ENCODE results near the gene SPATA24. TPM values are rescaled to one million over a fixed set of nuclear protein-coding genes. Genes with fewer than 3 reads are reported as not detected.

The SPATA24 gene
- total RNA-seq, 1 experiment from 2014 or later, result 6.5 TPM

- H3K4me3 ChIP-seq, result no peak overlapping the region
- H3F3A ChIP-seq (ENCODE audit: insufficient read depth, low read depth), result no peaks in the 10 kb centered on the region
- no TSS peak for BruUV-seq (replicated peaks)
- H3K27me3 ChIP-seq (ENCODE audit: insufficient read depth, low read depth), result no peaks in the 10 kb centered on the region
- no peaks in the 10 kb centered on the region for H3K9me3 ChIP-seq (ENCODE audit: insufficient read depth, low read depth)
- no peak overlapping the region for H3K4me2 ChIP-seq
- TF ChIP-seq CTCF (conservative IDR thresholded peaks at IDR 0.05), result no peak
- no peak for TF ChIP-seq EZH2 (IDR thresholded peaks at IDR 0.05; ENCODE audit: low read depth)
- no peak overlapping the region for H2AFZ ChIP-seq
- no peaks in the 10 kb centered on the region for H4K20me1 ChIP-seq (ENCODE audit: insufficient read depth)
- POLR2A ChIA-PET (ENCODE audit: unreplicated experiment), result interaction anchor here (0.7 kb wide), 1 partner anchor 73 kb away, joined by 3 read pairs; no protein-coding TSS in a partner anchor
- no peaks in the 10 kb centered on the region for H3K79me2 ChIP-seq (ENCODE audit: low read depth)
- intact Hi-C loops (cut with micrococcal nuclease; ENCODE audit: unreplicated experiment), result no loop called here
- CTCF ChIA-PET, result no interaction called here
- no peak overlapping the region for H3K27ac ChIP-seq
- no peaks in the 10 kb centered on the region for H3K36me3 ChIP-seq (ENCODE audit: low read depth)
- DNase-seq, result no peak
- H3K4me1 ChIP-seq (replicated peaks; ENCODE audit: insufficient read depth), result no peaks in the 10 kb centered on the region
- no peaks in the 10 kb centered on the region for H3K9me2 ChIP-seq (ENCODE audit: insufficient read depth)
Measured at GRCh38 chr5:139415221-139415861, 11.5 kb upstream of the SPATA24 start.

- no TSS peak for BruUV-seq (replicated peaks)
- CTCF ChIA-PET, result interaction anchor here (0.6 kb wide), 1 partner anchor 830 kb away, joined by 6 read pairs; no protein-coding TSS in a partner anchor
Measured at GRCh38 chr5:139414581-139415130, 10.8 kb upstream of the SPATA24 start.

GRCh38 chr5:139413963-139414362, 10.1 kb upstream of the SPATA24 start:
- no peak for TF ChIP-seq EZH2 (IDR thresholded peaks at IDR 0.05; ENCODE audit: low read depth)
- TF ChIP-seq CTCF (conservative IDR thresholded peaks at IDR 0.05), result no peak
- Histone ChIP-seq H3K4me3 (no peak overlapping the region), H3K36me3 (ENCODE audit: low read depth) (no peaks in the 10 kb centered on the region), H3K79me2 (ENCODE audit: low read depth) (no peaks in the 10 kb centered on the region), H3K4me2 (no peak overlapping the region), H3K27ac (no peak overlapping the region), H3K4me1 (replicated peaks; ENCODE audit: insufficient read depth) (no peaks in the 10 kb centered on the region), H3F3A (ENCODE audit: insufficient read depth, low read depth) (no peaks in the 10 kb centered on the region), H3K9me2 (ENCODE audit: insufficient read depth) (no peaks in the 10 kb centered on the region), H4K20me1 (ENCODE audit: insufficient read depth) (no peaks in the 10 kb centered on the region), H3K9me3 (ENCODE audit: insufficient read depth, low read depth) (no peaks in the 10 kb centered on the region), H3K27me3 (ENCODE audit: insufficient read depth, low read depth) (no peaks in the 10 kb centered on the region), H2AFZ (no peak overlapping the region)
- no TSS peak for BruUV-seq (replicated peaks)
- intact Hi-C loops (cut with micrococcal nuclease; ENCODE audit: unreplicated experiment), result loop anchor here (2.0 kb wide), 1 partner anchor 215 kb away; no protein-coding TSS in a partner anchor
- POLR2A ChIA-PET (ENCODE audit: unreplicated experiment), result interaction anchor here (0.5 kb wide), 1 partner anchor 107 kb away, joined by 4 read pairs; no protein-coding TSS in a partner anchor
- CTCF ChIA-PET, result interaction anchor here (0.6 kb wide), 1 partner anchor 830 kb away, joined by 6 read pairs; no protein-coding TSS in a partner anchor
- no peak for DNase-seq

More at GRCh38 chr5:139414581-139415130, 10.8 kb upstream of the SPATA24 start:
- POLR2A ChIA-PET (ENCODE audit: unreplicated experiment), result interaction anchor here (0.5 to 0.7 kb wide), 2 partner anchors 43 to 73 kb away, joined by 3 to 7 read pairs; no protein-coding TSS in a partner anchor
- Histone ChIP-seq H2AFZ (no peak overlapping the region), H3K4me1 (replicated peaks; ENCODE audit: insufficient read depth) (no peaks in the 10 kb centered on the region), H3K79me2 (ENCODE audit: low read depth) (no peaks in the 10 kb centered on the region), H3K4me3 (no peak overlapping the region), H4K20me1 (ENCODE audit: insufficient read depth) (no peaks in the 10 kb centered on the region), H3K9me3 (ENCODE audit: insufficient read depth, low read depth) (no peaks in the 10 kb centered on the region), H3K4me2 (no peak overlapping the region), H3K27me3 (ENCODE audit: insufficient read depth, low read depth) (no peaks in the 10 kb centered on the region), H3K36me3 (ENCODE audit: low read depth) (no peaks in the 10 kb centered on the region), H3K27ac (no peak overlapping the region), H3K9me2 (ENCODE audit: insufficient read depth) (no peaks in the 10 kb centered on the region), H3F3A (ENCODE audit: insufficient read depth, low read depth) (no peaks in the 10 kb centered on the region)
- TF ChIP-seq CTCF (conservative IDR thresholded peaks at IDR 0.05) (no peak), EZH2 (IDR thresholded peaks at IDR 0.05; ENCODE audit: low read depth) (no peak)
- DNase-seq, result no peak
- intact Hi-C loops (cut with micrococcal nuclease; ENCODE audit: unreplicated experiment), result no loop called here
